22Rv1 (cell line): ENCODE data around the gene CCN6.

ENCODE experiments used
- ZFX ChIP-seq: fragments of 450-650 bp; IDR thresholded peaks from 2 replicates; pipeline ENCODE4 v1.6.1; 2017; ENCODE audit warnings: antibody characterized with exemption, borderline replicate concordance
- TF ChIP-seq, protein P1 (sequence below): fragments of 450-650 bp; IDR thresholded peaks from 2 replicates; pipeline ENCODE4 v1.5.1; 2017; ENCODE audit warnings: mild to moderate bottlenecking

DNA sequence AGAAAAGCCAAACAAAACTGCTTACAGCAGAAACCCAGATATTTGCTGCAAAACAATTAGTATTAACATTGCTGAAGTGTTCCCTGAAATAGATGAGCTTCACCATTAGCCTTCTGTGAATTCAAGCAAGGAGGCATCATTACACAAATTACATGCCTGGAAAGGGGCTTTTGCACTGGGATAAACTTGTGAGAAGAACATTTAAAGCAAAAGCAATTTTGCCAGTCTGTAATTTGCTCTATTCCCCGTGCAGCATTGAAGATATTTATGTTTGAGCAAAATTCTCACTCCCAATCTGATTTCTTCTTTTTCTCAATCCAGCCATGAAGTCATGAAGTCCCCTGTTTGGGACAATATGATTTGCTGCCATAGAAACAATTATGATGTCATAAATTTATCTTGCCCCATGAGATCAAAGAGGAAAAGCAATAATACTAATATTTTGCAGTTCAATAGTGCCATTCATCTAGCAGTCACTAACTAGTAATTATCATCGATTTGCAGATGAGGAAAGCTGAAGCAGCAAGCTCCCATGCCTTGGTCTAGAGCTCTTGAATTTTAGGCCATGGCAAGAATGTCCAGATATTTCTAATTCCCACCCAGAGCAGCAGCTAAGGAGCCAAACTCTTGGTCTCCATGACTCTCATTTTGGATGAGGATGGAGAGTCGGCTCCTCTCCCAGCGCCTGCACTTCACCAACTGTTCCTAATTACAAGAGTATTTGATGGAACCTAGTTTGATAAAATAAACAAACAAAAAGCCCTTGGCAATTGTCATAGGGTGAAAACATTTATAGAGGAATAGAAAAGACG, 49.5 kb upstream of the CCN6 start:
- no peak for TF ChIP-seq ZFX
- TF ChIP-seq, protein P1, sequence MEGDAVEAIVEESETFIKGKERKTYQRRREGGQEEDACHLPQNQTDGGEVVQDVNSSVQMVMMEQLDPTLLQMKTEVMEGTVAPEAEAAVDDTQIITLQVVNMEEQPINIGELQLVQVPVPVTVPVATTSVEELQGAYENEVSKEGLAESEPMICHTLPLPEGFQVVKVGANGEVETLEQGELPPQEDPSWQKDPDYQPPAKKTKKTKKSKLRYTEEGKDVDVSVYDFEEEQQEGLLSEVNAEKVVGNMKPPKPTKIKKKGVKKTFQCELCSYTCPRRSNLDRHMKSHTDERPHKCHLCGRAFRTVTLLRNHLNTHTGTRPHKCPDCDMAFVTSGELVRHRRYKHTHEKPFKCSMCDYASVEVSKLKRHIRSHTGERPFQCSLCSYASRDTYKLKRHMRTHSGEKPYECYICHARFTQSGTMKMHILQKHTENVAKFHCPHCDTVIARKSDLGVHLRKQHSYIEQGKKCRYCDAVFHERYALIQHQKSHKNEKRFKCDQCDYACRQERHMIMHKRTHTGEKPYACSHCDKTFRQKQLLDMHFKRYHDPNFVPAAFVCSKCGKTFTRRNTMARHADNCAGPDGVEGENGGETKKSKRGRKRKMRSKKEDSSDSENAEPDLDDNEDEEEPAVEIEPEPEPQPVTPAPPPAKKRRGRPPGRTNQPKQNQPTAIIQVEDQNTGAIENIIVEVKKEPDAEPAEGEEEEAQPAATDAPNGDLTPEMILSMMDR, result no peak
